ENCODE data around the gene NXN. TPM values are rescaled to one million over a fixed set of nuclear protein-coding genes. Genes with fewer than 3 reads are reported as not detected.

NXN gene
- total and polyA plus RNA-seq, 2 donors (not counting 1 experiment from before 2014, with no cell fraction given) = 0.04 to 0.17 TPM

- no peaks in the 10 kb centered on the region for H3K4me1 ChIP-seq (ENCODE audit: control insufficient read depth in 2 of 2, insufficient read depth in 2 of 2, low read length in 2 of 2)
- POLR2A ChIA-PET = no interaction called here
- no peak for DNase-seq
- H3K4me2 ChIP-seq (replicated peaks; ENCODE audit: low read depth, low read length, poor library complexity, severe bottlenecking) = no peak overlapping the region
- Mint-ChIP-seq H3K27me3 (peaks cover 3% of the 10 kb centered on the region), H3K27ac (no peak overlapping the region), H3K4me3 (no peak overlapping the region), H3K4me1 (no peaks in the 10 kb centered on the region), H3K9me3 (ENCODE audit: insufficient read depth) (no peaks in the 10 kb centered on the region)
- no peaks in the 10 kb centered on the region for H4K20me1 ChIP-seq (ENCODE audit: control insufficient read depth, insufficient read depth, low read length, poor library complexity, severe bottlenecking)
- WGBS (ENCODE audit: insufficient coverage) = 88% methylated on average over 7 of the region's 10 CpGs
- no peaks in the 10 kb centered on the region for H3K9me3 ChIP-seq (ENCODE audit: control extremely low read depth in 1 of 3, control insufficient read depth in 2 of 3, insufficient read depth in 1 of 3, low read length in 2 of 3)
- TF ChIP-seq CTCF (IDR thresholded peaks at IDR 0.05) = no peak
- no peak overlapping the region for H3K4me3 ChIP-seq (ENCODE audit: control extremely low read depth in 1 of 5, extremely low read depth in 1 of 5, insufficient read depth in 1 of 5, low read depth in 2 of 5, low read length in 4 of 5)
- H3K9ac ChIP-seq (ENCODE audit: low read length) = no peak overlapping the region
- ATAC-seq (ENCODE audit: low read depth) = no peak
- no peaks in the 10 kb centered on the region for H3K36me3 ChIP-seq (replicated peaks in 1 of 2; ENCODE audit: control extremely low read depth in 1 of 2, control insufficient read depth in 1 of 2, extremely low read depth in 1 of 2, insufficient read depth in 2 of 2, low read length in 1 of 2)
- peaks cover 0 to 2% (median 0%) of the 10 kb centered on the region in 4 experiments for H3K27me3 ChIP-seq (replicated peaks in 1 of 4; ENCODE audit: control extremely low read depth in 1 of 4, control insufficient read depth in 3 of 4, insufficient read depth in 4 of 4, low read length in 3 of 4)
- CTCF ChIA-PET = no interaction called here
- no peak overlapping the region for H3K27ac ChIP-seq (ENCODE audit: low read length in 2 of 2)
- intact Hi-C loops (cut with micrococcal nuclease) = no loop called here
- no peak overlapping the region for H2AFZ ChIP-seq (ENCODE audit: insufficient read depth, low read depth, low read length, poor library complexity, severe bottlenecking)
- H3K79me2 ChIP-seq (ENCODE audit: control insufficient read depth, insufficient read depth, low read length) = no peaks in the 10 kb centered on the region
Measured at GRCh38 chr17:915538-916201, 63.9 kb downstream of the NXN start.

GRCh38 chr17:914561-914960, 65.0 kb downstream of the NXN start:
- H3K4me2 ChIP-seq (replicated peaks; ENCODE audit: low read depth, low read length, poor library complexity, severe bottlenecking) = no peak overlapping the region
- WGBS (ENCODE audit: insufficient coverage) = 94% methylated on average over 6 of the region's 9 CpGs

More at GRCh38 chr17:914561-914960, 65.0 kb downstream of the NXN start:
- Histone ChIP-seq H4K20me1 (ENCODE audit: control insufficient read depth, insufficient read depth, low read length, poor library complexity, severe bottlenecking) (no peaks in the 10 kb centered on the region), H3K9ac (ENCODE audit: low read length) (no peak overlapping the region), H3K4me1 (ENCODE audit: control insufficient read depth in 2 of 2, insufficient read depth in 2 of 2, low read length in 2 of 2) (no peaks in the 10 kb centered on the region), H3K9me3 (ENCODE audit: control extremely low read depth in 1 of 3, control insufficient read depth in 2 of 3, insufficient read depth in 1 of 3, low read length in 2 of 3) (no peaks in the 10 kb centered on the region), H3K27me3 (replicated peaks in 1 of 4; ENCODE audit: control extremely low read depth in 1 of 4, control insufficient read depth in 3 of 4, insufficient read depth in 4 of 4, low read length in 3 of 4) (peaks cover 0 to 2% (median 0%) of the 10 kb centered on the region in 4 experiments), H3K27ac (ENCODE audit: low read length in 2 of 2) (no peak overlapping the region), H3K36me3 (replicated peaks in 1 of 2; ENCODE audit: control extremely low read depth in 1 of 2, control insufficient read depth in 1 of 2, extremely low read depth in 1 of 2, insufficient read depth in 2 of 2, low read length in 1 of 2) (no peaks in the 10 kb centered on the region), H2AFZ (ENCODE audit: insufficient read depth, low read depth, low read length, poor library complexity, severe bottlenecking) (no peak overlapping the region), H3K79me2 (ENCODE audit: control insufficient read depth, insufficient read depth, low read length) (no peaks in the 10 kb centered on the region), H3K4me3 (ENCODE audit: control extremely low read depth in 1 of 5, extremely low read depth in 1 of 5, insufficient read depth in 1 of 5, low read depth in 2 of 5, low read length in 4 of 5) (no peak overlapping the region)
- H3K4me3 Mint-ChIP-seq = no peak overlapping the region
- intact Hi-C loops (cut with micrococcal nuclease) = no loop called here
- H3K27me3 Mint-ChIP-seq = peaks cover 3% of the 10 kb centered on the region
- ATAC-seq (ENCODE audit: low read depth) (no peak), DNase-seq (no peak)
- H3K27ac Mint-ChIP-seq = no peak overlapping the region
- H3K9me3 Mint-ChIP-seq (ENCODE audit: insufficient read depth) = no peaks in the 10 kb centered on the region
- CTCF ChIA-PET = no interaction called here
- POLR2A ChIA-PET = no interaction called here
- TF ChIP-seq CTCF (IDR thresholded peaks at IDR 0.05) = no peak
- TF ChIP-seq EZH2 (IDR thresholded peaks at IDR 0.05; ENCODE audit: borderline replicate concordance, insufficient read depth, low read depth, low read length, poor library complexity, severe bottlenecking) = no peak
- H3K4me1 Mint-ChIP-seq = no peaks in the 10 kb centered on the region

All from B cell (primary cell).